Activated B cell treated with CpG ODN at 0.5 μM for 24 hours (primary cell): Measurements from ENCODE around the gene ROPN1B. TPM values are rescaled to one million over a fixed set of nuclear protein-coding genes. Genes with fewer than 3 reads are reported as not detected.

Experiments
- ATAC-seq: fragments of 200-7000 bp; cut with Tn5 transposase; one replicate; pipeline ENCODE4 v1.10.0; 2021; ENCODE audit warnings: low read depth, mild to moderate bottlenecking, moderate library complexity
- CTCF ChIA-PET: fragments of 350-600 bp; sonication (Branson Sonifier 250); formaldehyde crosslinking; loops from one replicate; lab custom pipeline; 2021; ENCODE audit warnings: antibody characterized with exemption; lab: Charles Lee
- POLR2A ChIA-PET: fragments of 350-600 bp; sonication (Branson Sonifier 250); formaldehyde crosslinking; loops from one replicate; lab custom pipeline; 2021; ENCODE audit warnings: antibody characterized with exemption; lab: Charles Lee
- DNase-seq: peaks from one replicate; pipeline ENCODE4 v3.0.0; 2022
- H3K27ac Mint-ChIP-seq: one replicate; pipeline ENCODE4 v1.8.0; 2020; ENCODE audit warnings: mixed read lengths
- H3K27me3 Mint-ChIP-seq: one replicate; pipeline ENCODE4 v1.8.0; 2021; ENCODE audit warnings: mixed read lengths
- H3K36me3 Mint-ChIP-seq: one replicate; pipeline ENCODE4 v1.8.0; 2021; ENCODE audit warnings: low read depth, mixed read lengths
- H3K4me1 Mint-ChIP-seq: one replicate; pipeline ENCODE4 v1.8.0; 2021; ENCODE audit warnings: mixed read lengths
- H3K4me3 Mint-ChIP-seq: one replicate; pipeline ENCODE4 v1.8.0; 2020; ENCODE audit warnings: mild to moderate bottlenecking, mixed read lengths
- H3K9me3 Mint-ChIP-seq: one replicate; pipeline ENCODE4 v1.8.0; 2020; ENCODE audit warnings: mixed read lengths
- CTCF ChIP-seq: fragments of 200-600 bp; IDR thresholded peaks from one replicate; pipeline ENCODE4 v1.8.0; 2022; ENCODE audit warnings: antibody characterized with exemption, mild to moderate bottlenecking
- intact Hi-C: fragments of 100-400 bp; cut with micrococcal nuclease; formaldehyde crosslinking; loops from one replicate; pipeline ENCODE4 v1.15.1; 2024
- total RNA-seq: library from RNA; stranded (reverse); gene quantifications from 2 replicates; pipeline ENCODE4 v1.2.3, GENCODE V29; 2022

The ROPN1B gene
- total RNA-seq, 1 donor from 2014 or later: not detected

- H3K27me3 Mint-ChIP-seq: no peaks in the 10 kb centered on the region
- H3K4me1 Mint-ChIP-seq: no peaks in the 10 kb centered on the region
- TF ChIP-seq CTCF: no peak
- ATAC-seq (no peak), DNase-seq (no peak)
- no peaks in the 10 kb centered on the region for H3K9me3 Mint-ChIP-seq
- CTCF ChIA-PET: no interaction called here
- H3K27ac Mint-ChIP-seq: no peak overlapping the region
- intact Hi-C loops: no loop called here
- POLR2A ChIA-PET: no interaction called here
- peaks cover 62% of the 10 kb centered on the region for H3K36me3 Mint-ChIP-seq
- no peak overlapping the region for H3K4me3 Mint-ChIP-seq
These were observed 48.4 kb downstream of the ROPN1B start for GRCh38 chr3:126017362-126017761.

- Mint-ChIP-seq H3K4me1 (no peaks in the 10 kb centered on the region), H3K9me3 (no peaks in the 10 kb centered on the region), H3K27ac (no peak overlapping the region), H3K36me3 (peaks cover 62% of the 10 kb centered on the region), H3K27me3 (no peaks in the 10 kb centered on the region), H3K4me3 (no peak overlapping the region)
- ChIA-PET POLR2A (no interaction called here), CTCF (no interaction called here)
- DNase-seq (no peak), ATAC-seq (no peak)
- intact Hi-C loops: no loop called here
- no peak for TF ChIP-seq CTCF
These were observed 49.6 kb downstream of the ROPN1B start for GRCh38 chr3:126018545-126018944.

GRCh38 chr3:126018995-126019394, 50.0 kb downstream of the ROPN1B start:
- CTCF ChIA-PET: no interaction called here
- POLR2A ChIA-PET: no interaction called here
- Mint-ChIP-seq H3K4me3 (no peak overlapping the region), H3K9me3 (no peaks in the 10 kb centered on the region), H3K27ac (no peak overlapping the region), H3K27me3 (no peaks in the 10 kb centered on the region), H3K4me1 (no peaks in the 10 kb centered on the region), H3K36me3 (peaks cover 59% of the 10 kb centered on the region)
- intact Hi-C loops: no loop called here
- DNase-seq (no peak), ATAC-seq (no peak)
- TF ChIP-seq CTCF: no peak

- no peak for DNase-seq
- no peaks in the 10 kb centered on the region for H3K9me3 Mint-ChIP-seq
- ChIA-PET POLR2A (no interaction called here), CTCF (no interaction called here)
- no peak overlapping the region for H3K4me3 Mint-ChIP-seq
- intact Hi-C loops: loop anchor here (5.0 kb wide), 1 partner anchor 823 kb away; no protein-coding TSS in a partner anchor
- no peaks in the 10 kb centered on the region for H3K27me3 Mint-ChIP-seq
- no peak overlapping the region for H3K27ac Mint-ChIP-seq
- no peak for TF ChIP-seq CTCF
- ATAC-seq: no peak
- H3K36me3 Mint-ChIP-seq: peaks cover 60% of the 10 kb centered on the region
- no peaks in the 10 kb centered on the region for H3K4me1 Mint-ChIP-seq
These were observed 50.7 kb downstream of the ROPN1B start for GRCh38 chr3:126019683-126020082.

GRCh38 chr3:126021224-126021623, 52.2 kb downstream of the ROPN1B start:
- H3K4me1 Mint-ChIP-seq: peaks cover 8% of the 10 kb centered on the region
- no peak overlapping the region for H3K27ac Mint-ChIP-seq
- peaks cover 60% of the 10 kb centered on the region for H3K36me3 Mint-ChIP-seq
- DNase-seq: no peak
- TF ChIP-seq CTCF: no peak
- ATAC-seq: no peak
- POLR2A ChIA-PET: no interaction called here
- CTCF ChIA-PET: no interaction called here
- no peaks in the 10 kb centered on the region for H3K9me3 Mint-ChIP-seq
- H3K27me3 Mint-ChIP-seq: no peaks in the 10 kb centered on the region
- intact Hi-C loops: loop anchor here (5.0 kb wide), 1 partner anchor 821 kb away; no protein-coding TSS in a partner anchor
- no peak overlapping the region for H3K4me3 Mint-ChIP-seq
